ENCODE data around the gene C4BPA.

C4BPA gene

DNA sequence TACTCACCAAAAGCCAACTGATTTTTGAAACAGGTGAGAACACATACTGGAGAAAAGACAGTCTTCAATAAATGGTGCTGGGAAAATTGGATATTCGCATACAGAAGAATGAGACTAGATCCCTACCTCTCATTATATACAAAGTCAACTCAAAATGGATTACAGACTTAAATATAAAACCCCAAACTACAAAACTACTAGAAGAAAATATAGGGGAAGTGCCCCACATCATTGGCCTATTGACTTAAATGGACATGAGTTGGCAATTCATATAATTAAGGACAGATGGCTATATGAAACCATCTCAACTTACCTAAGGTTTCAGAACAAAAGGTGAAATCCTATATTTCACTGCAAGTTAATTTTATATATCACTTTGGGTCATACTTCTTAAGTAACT, 60.1 kb downstream of the C4BPA start:
- TF ChIP-seq SIN3A (IDR thresholded peaks at IDR 0.05; ENCODE audit: borderline replicate concordance, insufficient read depth, low read length) (no peak), POLR2AphosphoS5 (IDR thresholded peaks at IDR 0.05; ENCODE audit: low read depth, low read length) (no peak), FOXP2 (optimal IDR thresholded peaks at IDR 0.05; ENCODE audit: borderline replicate concordance, extremely low read depth, extremely low read length, insufficient read depth) (no peak), TAF1 (IDR thresholded peaks at IDR 0.05; ENCODE audit: borderline replicate concordance, insufficient read depth, low read length) (no peak)
- TF ChIP-seq, protein P1, sequence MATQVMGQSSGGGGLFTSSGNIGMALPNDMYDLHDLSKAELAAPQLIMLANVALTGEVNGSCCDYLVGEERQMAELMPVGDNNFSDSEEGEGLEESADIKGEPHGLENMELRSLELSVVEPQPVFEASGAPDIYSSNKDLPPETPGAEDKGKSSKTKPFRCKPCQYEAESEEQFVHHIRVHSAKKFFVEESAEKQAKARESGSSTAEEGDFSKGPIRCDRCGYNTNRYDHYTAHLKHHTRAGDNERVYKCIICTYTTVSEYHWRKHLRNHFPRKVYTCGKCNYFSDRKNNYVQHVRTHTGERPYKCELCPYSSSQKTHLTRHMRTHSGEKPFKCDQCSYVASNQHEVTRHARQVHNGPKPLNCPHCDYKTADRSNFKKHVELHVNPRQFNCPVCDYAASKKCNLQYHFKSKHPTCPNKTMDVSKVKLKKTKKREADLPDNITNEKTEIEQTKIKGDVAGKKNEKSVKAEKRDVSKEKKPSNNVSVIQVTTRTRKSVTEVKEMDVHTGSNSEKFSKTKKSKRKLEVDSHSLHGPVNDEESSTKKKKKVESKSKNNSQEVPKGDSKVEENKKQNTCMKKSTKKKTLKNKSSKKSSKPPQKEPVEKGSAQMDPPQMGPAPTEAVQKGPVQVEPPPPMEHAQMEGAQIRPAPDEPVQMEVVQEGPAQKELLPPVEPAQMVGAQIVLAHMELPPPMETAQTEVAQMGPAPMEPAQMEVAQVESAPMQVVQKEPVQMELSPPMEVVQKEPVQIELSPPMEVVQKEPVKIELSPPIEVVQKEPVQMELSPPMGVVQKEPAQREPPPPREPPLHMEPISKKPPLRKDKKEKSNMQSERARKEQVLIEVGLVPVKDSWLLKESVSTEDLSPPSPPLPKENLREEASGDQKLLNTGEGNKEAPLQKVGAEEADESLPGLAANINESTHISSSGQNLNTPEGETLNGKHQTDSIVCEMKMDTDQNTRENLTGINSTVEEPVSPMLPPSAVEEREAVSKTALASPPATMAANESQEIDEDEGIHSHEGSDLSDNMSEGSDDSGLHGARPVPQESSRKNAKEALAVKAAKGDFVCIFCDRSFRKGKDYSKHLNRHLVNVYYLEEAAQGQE (IDR thresholded peaks at IDR 0.05; ENCODE audit: insufficient read depth in 1 of 2, low read depth in 2 of 2, low read length in 2 of 2): no peak

DNA sequence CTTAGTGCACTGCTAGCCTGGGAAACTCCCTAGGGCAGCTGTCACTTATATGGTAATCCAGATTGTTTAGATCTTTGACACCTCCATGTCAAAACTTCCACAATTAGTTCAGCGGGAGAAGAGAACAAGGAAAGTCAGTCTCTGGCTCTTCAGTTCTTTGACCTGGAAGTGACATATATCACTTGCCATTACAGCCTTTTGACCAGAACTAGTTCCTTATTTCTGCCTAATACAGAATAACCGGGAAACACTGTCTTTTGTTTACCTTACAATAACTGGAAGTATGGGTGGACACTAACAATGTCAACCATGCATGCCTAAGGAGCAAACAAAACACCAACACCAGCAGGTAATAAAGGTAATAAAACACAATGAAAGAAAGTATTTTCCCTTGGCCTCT, 68.3 kb downstream of the C4BPA start:
- no peak for TF ChIP-seq POLR2AphosphoS5 (IDR thresholded peaks at IDR 0.05; ENCODE audit: low read depth, low read length)
- TF ChIP-seq TAF1 (IDR thresholded peaks at IDR 0.05; ENCODE audit: borderline replicate concordance, insufficient read depth, low read length): no peak
- no peak for TF ChIP-seq SIN3A (IDR thresholded peaks at IDR 0.05; ENCODE audit: borderline replicate concordance, insufficient read depth, low read length)
- TF ChIP-seq, protein P1 (IDR thresholded peaks at IDR 0.05; ENCODE audit: insufficient read depth in 1 of 2, low read depth in 2 of 2, low read length in 2 of 2): no peak
- TF ChIP-seq FOXP2 (optimal IDR thresholded peaks at IDR 0.05; ENCODE audit: borderline replicate concordance, extremely low read depth, extremely low read length, insufficient read depth): no peak

DNA sequence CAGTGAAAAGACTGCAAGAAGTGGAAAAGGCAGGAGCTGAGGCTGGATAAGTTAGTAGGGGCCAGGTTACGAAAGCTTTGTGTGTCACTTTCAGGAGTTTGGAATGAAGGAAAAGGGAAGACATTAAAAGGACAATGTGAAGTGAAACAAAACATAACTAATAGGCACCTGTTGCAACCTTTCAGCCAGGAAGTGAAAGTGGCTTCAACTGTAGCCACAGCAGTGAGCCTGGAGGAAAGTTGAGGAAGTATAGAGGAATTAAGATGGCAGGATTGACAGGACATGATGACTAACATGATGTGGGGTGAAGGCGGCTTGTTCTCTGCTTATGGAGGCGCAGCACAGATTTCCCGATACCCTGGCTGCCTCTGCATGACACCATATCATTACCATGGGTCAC, 68.9 kb downstream of the C4BPA start:
- no peak for TF ChIP-seq SIN3A (IDR thresholded peaks at IDR 0.05; ENCODE audit: borderline replicate concordance, insufficient read depth, low read length)
- TF ChIP-seq TAF1 (IDR thresholded peaks at IDR 0.05; ENCODE audit: borderline replicate concordance, insufficient read depth, low read length): no peak
- no peak for TF ChIP-seq POLR2AphosphoS5 (IDR thresholded peaks at IDR 0.05; ENCODE audit: low read depth, low read length)
- TF ChIP-seq, protein P1 (IDR thresholded peaks at IDR 0.05; ENCODE audit: insufficient read depth in 1 of 2, low read depth in 2 of 2, low read length in 2 of 2): no peak
- TF ChIP-seq FOXP2 (optimal IDR thresholded peaks at IDR 0.05; ENCODE audit: borderline replicate concordance, extremely low read depth, extremely low read length, insufficient read depth): no peak

DNA sequence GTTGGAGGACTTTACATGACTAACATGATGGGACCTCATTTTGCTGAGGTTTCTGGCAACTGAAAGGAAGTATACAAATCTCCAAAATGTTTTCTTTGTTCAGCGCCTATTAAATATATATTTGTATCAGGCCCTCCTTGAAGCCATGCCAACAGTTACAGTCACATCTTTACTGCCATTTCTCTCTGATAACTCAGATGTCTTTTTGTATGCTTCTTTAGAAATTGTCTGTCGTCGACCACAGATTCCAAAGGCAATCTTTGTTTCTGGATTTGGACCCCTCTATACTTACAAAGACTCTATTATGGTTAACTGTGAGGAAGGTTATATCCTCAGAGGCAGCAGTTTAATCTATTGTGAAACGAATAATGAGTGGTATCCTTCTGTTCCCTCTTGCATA, 69.4 kb downstream of the C4BPA start:
- TF ChIP-seq FOXP2 (optimal IDR thresholded peaks at IDR 0.05; ENCODE audit: borderline replicate concordance, extremely low read depth, extremely low read length, insufficient read depth) (no peak), SIN3A (IDR thresholded peaks at IDR 0.05; ENCODE audit: borderline replicate concordance, insufficient read depth, low read length) (no peak), POLR2AphosphoS5 (IDR thresholded peaks at IDR 0.05; ENCODE audit: low read depth, low read length) (no peak), TAF1 (IDR thresholded peaks at IDR 0.05; ENCODE audit: borderline replicate concordance, insufficient read depth, low read length) (no peak)
- TF ChIP-seq, protein P1 (IDR thresholded peaks at IDR 0.05; ENCODE audit: insufficient read depth in 1 of 2, low read depth in 2 of 2, low read length in 2 of 2): no peak

DNA sequence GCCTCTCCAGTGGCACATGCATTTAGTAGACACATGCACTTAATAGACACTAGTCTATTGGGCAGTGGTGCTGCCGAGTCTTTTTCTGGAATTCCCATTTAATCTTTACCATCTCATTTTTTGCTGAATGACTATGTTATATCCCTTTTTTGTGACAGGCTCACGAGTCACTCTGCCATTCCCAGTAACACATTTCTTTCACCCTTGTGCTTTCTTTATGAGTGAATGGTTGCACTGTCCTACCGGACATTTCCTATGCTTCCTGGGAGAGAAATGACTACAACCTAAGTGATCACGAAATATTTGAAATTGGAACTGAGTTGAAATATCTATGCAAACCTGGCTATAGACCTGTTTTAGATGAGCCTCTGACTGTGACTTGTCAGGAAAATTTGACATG, 70.9 kb downstream of the C4BPA start:
- TF ChIP-seq TAF1 (IDR thresholded peaks at IDR 0.05; ENCODE audit: borderline replicate concordance, insufficient read depth, low read length) (no peak), POLR2AphosphoS5 (IDR thresholded peaks at IDR 0.05; ENCODE audit: low read depth, low read length) (no peak), SIN3A (IDR thresholded peaks at IDR 0.05; ENCODE audit: borderline replicate concordance, insufficient read depth, low read length) (no peak), FOXP2 (optimal IDR thresholded peaks at IDR 0.05; ENCODE audit: borderline replicate concordance, extremely low read depth, extremely low read length, insufficient read depth) (no peak)
- TF ChIP-seq, protein P1 (IDR thresholded peaks at IDR 0.05; ENCODE audit: insufficient read depth in 1 of 2, low read depth in 2 of 2, low read length in 2 of 2): no peak

Data from PFSK-1 (cell line).